Heart left ventricle (tissue), 13 donors: ENCODE results near the gene CEP83.

ENCODE experiments used
- CTCF ChIP-seq, 12 donors: fragments of 200-600 bp; sonication (generic) in 4 of 12; IDR thresholded peaks; one replicate each; pipeline versions ENCODE4 v1.5.0 to v1.8.0; 2018 to 2022; ENCODE audit warnings: antibody characterized with exemption in 12 of 12, mild to moderate bottlenecking in 5 of 12
- POLR2A ChIP-seq, 2 donors: fragments of 450-650 bp; IDR thresholded peaks; one replicate each; pipeline ENCODE4 v1.6.1; 2017; ENCODE audit warnings: antibody characterized with exemption in 2 of 2, mild to moderate bottlenecking in 2 of 2, moderate library complexity in 2 of 2
- donor health status: ischemic (EF 13 %, LVEDD 7.1; RV severe dilation, severe dysfunction).
- donor health status: DM: no; HTN: yes; CAD: no.
- donor health status: DM: no; HTN: no; CAD: no.
- donor health status: ischemic (EF 25% LVEDD 6.9; RV normal size, moderate dysfunction).
- donor health status: ischemic (EF 25% LVEDD 5.7; RV mildly dilated, moderate dysfunction).
- donor health status: ischemic (EF 35%, LVEDD 5.7; RV mildly dilated, moderate dysfunction).
- donor health status: nonischemic (EF 11% LVEDD 7.7; RV severe dilation, severe dysfunction).
- donor health status: DM: yes; HTN: yes; CAD: no.
- donor health status: PGD.
- donor health status: ischemic (EF 29% LVEDD 5.4; RV normal size, mild dysfunction).
- donor health status: nonischemic (EF 23%, LVEDD 6.1; RV moderate dilation, normal function).

DNA sequence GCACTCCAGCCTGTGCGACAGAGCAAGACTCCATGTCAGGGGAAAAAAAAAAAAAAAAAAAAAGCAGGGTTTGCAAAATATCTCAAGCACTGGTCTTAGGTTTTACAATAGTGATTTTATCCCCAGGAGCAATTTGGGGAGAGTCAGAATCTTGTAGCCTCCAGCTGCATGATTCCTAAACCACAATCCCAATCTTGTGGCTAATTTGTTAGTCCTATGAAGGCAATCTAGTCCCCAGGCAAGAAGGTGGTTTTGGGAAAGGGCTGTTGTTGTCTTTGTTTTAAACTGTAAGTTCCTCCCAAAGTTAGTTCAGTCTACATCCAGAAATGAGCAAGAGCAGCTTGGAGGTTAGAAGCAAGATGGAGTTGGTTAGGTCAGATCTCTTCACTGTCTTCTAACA is 175.6 kb downstream of the CEP83 start:
- TF ChIP-seq CTCF (IDR thresholded peaks at IDR 0.05), result no peak
- TF ChIP-seq POLR2A (IDR thresholded peaks at IDR 0.05), result no peak
